ENCODE results near the gene ETNPPL.

ETNPPL gene

GRCh38 chr4:108762559-108763225 is at the start of gene ETNPPL:
Gene ETNPPL, minus strand, starts transcription at chr4:108763053. Its CDS starts 155 bp downstream, at chr4:108762898.
- peak; percentile 66 for DNase-seq (ENCODE audit: low spot score)

- no peak for DNase-seq (ENCODE audit: low spot score)
Observed at GRCh38 chr4:108811486-108811885, 48.6 kb upstream of the ETNPPL start.

GRCh38 chr4:108810087-108810486 is 47.2 kb upstream of the ETNPPL start:
- no peak for DNase-seq (ENCODE audit: low spot score)

GRCh38 chr4:108804648-108805273 is 41.9 kb upstream of the ETNPPL start:
- no peak for DNase-seq (ENCODE audit: low spot score)

GRCh38 chr4:108799306-108799705 is 36.5 kb upstream of the ETNPPL start:
- no peak for DNase-seq (ENCODE audit: low spot score)

DNA sequence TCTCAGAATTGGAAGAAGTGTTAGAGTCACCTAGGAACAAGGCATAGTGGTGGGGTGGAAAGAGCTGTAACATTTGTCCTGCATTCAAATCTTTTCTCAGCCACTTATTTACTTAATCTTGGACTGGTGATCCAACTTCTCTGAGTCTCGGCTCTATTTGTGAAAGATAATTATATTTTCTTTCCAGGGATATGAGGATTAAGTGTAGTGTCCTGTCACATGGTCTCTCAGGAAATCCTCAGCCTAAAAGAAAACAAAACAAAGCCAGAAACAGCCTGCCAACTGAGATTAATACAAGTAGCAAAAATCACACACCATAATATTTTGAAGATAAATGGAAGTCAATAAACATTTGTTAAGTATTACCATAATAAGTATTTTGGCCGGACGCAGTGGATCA is 33.3 kb upstream of the ETNPPL start:
- no peak for DNase-seq (ENCODE audit: low spot score)

DNA sequence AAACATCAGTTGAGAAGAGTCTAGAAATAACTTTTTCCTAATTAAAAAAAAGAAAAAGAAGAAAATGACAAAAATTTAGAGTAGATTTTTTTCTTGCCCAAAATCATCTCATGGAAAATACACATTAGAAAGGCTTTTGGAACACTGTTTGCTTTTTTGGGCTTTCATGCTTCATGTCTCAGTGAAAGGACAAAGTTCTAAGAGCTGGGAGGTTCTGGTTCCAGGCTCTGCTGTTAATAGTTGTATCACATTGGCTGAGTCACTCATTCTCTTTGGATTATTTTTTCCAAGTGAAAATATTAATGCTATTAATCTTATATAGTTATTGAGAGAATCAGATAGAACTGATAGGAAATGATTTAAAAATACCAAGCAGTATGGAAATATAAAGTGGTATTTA is 32.9 kb upstream of the ETNPPL start:
- no peak for DNase-seq (ENCODE audit: low spot score)

DNA sequence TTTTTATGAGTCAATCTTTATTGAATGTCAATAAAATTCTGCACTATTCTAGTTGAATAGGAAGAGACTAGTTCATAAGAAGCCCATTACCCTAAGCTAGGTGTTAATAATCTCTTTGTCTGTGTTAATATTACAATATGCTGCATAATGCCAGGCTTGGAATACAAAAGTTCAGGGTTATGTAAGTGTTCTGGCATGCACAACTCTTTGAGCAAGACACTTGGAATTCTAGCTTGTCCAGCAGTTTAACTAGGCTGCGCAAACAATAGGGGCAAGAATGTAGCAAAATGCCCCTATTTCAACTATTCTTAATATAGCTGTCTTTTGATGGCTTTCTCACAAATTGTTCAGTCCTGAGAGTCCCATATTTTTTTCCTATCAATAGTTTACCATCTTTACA is 31.3 kb upstream of the ETNPPL start:
- no peak for DNase-seq (ENCODE audit: low spot score)

- DNase-seq (ENCODE audit: low spot score), result no peak
Observed at GRCh38 chr4:108793415-108793814, 30.6 kb upstream of the ETNPPL start.

DNA sequence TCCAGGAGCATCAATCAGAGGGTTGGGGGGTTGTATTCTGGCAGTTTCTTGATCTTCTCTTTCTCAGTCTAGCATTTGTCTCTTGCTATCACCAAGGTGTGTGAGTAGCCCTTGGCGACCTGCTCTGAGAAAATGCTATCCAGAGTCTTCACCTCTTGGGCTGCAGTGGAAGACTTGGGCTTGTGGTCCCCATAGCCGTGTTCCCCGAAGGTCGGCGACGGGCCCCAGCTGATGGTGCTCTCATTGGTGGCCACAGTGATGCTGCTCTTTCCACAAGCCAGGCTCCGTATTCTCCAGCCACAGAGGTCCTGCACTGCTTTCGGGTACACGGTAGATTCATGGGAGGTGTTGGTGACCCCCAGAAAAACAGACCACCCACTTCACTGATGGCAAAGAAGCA is 25.9 kb upstream of the ETNPPL start:
- DNase-seq (ENCODE audit: low spot score), result no peak

DNA sequence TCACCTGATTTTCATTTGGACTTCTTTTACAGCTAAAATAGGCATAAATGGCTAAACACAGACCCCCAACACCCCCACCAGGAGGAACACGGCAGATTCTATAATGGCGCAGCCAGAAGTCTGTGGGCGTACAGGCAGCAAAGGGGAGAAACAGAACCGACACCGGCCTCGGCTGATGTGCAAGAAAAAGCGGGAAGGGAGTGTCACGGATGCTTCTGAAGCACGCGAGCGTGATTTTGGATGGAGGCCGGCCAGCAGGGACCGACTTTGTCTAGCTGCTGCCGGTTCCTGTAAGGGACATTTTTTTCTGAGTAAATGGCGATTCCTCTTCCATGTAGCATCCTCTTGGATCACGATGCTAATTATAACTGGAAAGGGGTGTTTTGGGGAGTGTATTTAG is 24.9 kb upstream of the ETNPPL start:
- no peak for DNase-seq (ENCODE audit: low spot score)

GRCh38 chr4:108787106-108787505 is 24.3 kb upstream of the ETNPPL start:
- no peak for DNase-seq (ENCODE audit: low spot score)

GRCh38 chr4:108786351-108786750 is 23.5 kb upstream of the ETNPPL start:
- DNase-seq (ENCODE audit: low spot score), result no peak

GRCh38 chr4:108783665-108784463 is 21.0 kb upstream of the ETNPPL start:
- no peak for DNase-seq (ENCODE audit: low spot score)

- DNase-seq (ENCODE audit: low spot score), result no peak
Observed at GRCh38 chr4:108779958-108780357, 17.1 kb upstream of the ETNPPL start.

GRCh38 chr4:108777388-108777787 is 14.5 kb upstream of the ETNPPL start:
- no peak for DNase-seq (ENCODE audit: low spot score)

DNA sequence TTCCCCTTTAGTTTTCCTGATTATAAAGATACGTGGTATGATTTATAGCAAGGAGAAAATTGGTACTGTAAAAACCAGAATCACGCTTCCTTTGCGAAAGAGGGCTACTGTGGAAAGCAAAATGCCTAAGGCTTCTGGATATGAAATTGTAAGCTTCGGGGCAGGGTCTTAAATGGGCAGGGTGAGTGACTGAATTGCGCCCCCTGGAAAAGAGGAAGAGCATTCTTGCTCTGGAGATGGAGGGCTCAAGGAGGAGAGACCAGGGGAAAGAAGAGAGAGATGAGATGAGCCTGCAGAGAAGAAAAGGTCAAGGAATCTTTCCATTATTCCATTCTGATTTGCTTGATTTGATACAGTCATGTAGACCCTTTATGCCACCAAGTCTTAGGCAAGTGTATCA is 13.1 kb upstream of the ETNPPL start:
- no peak for DNase-seq (ENCODE audit: low spot score)

DNA sequence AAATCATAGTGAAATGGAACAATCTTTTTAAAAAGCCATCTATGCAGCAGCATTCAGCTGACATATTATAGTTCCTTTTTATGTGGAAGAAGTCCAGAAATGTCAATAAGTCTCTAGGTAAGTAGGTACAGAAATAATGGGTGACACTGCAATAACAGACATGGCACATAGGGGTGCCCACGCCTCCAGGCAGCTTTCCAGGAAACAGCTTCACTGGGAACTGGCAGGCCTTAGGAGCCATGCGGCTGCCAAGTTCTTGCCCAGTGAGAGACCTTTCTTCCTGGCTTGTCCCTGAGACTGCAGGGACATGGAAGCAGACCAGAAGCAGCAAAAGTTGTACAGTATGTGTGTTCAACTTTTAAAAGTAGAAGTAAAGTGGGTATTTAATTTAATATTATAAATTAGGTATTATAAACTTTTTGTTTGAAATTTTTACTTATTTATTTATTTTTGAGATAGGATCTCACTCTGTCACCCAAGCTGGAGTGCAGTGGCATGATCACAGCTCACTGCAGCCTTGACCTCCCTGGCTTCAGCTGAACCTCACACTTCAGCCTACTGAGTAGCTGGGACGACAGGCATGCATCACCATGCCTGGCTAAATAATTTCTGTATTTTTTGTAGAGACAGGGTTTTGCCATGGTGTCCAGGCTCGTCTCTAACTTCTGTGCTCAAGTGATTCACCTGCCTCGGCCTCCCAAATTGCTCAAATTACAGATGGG is 12.1 kb upstream of the ETNPPL start:
- no peak for DNase-seq (ENCODE audit: low spot score)

GRCh38 chr4:108772402-108772801 is 9.5 kb upstream of the ETNPPL start:
- DNase-seq (ENCODE audit: low spot score), result no peak

DNA sequence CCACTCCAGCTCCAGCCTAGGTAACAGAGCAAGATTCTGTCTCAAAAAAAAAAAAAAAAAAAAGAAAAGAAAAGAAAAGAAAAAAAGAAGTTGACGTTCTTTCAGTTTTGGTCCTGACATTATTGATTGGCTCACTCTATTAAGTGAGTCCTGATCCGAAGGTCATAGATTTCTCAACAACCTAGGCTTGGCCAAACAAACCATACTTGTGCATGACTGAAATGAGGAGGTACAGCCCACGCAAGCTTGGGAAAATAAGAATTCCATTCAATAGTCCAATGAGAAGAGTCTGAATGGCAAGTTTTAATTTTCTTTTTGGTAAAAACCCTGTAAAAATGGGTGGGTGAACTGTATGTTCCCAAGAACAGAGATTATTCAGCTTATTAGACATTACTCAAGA is 3.2 kb upstream of the ETNPPL start:
- no peak for DNase-seq (ENCODE audit: low spot score)

- no peak for DNase-seq (ENCODE audit: low spot score)
Observed at GRCh38 chr4:108763986-108764385, 1.1 kb upstream of the ETNPPL start.

GRCh38 chr4:108763226-108763593 is 357 bp upstream of the ETNPPL start:
- DNase-seq (ENCODE audit: low spot score), result no peak

DNA sequence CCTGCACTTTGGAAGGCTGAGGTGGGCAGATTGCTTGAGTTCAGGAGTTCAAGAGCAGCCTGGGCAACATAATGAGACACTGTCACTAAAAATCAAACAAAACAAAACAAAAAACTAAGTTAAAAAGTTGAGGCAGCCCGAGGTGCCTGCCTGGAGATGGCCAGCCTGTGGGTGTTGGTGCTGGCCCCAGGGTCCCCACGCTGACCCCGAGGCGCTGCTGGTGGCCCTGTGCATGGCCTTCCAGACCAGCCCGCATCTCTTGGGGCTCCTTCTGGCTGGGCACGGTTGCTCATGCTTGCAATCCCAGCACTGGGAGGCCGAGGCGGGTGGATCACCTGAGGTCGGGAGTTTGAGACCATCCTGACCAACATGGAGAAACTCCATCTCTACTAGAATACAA is 4.4 kb downstream of the ETNPPL start:
- DNase-seq (ENCODE audit: low spot score), result no peak

Measured in D341Med (cell line).